Umbilical cord (tissue), 2 donors: ENCODE results near the gene ATP23. TPM values are rescaled to one million over a fixed set of nuclear protein-coding genes. Genes with fewer than 3 reads are reported as not detected.
A peak's percentile ranks its signal among the peaks of the same experiment; 100 is the strongest.

ENCODE experiments used
- DNase-seq: peaks from one replicate; pipeline ENCODE4 v3.0.0-alpha.2; 2015; ENCODE audit warnings: low spot score
- total RNA-seq: library from RNA; depleted of rRNA; stranded (reverse); fragments of >200 nt; gene quantifications from one replicate; pipeline ENCODE4 v1.2.3, GENCODE V29; 2014; ENCODE audit warnings: low replicate concordance; ENCODE audit not compliant: insufficient read depth

ATP23 gene
- total RNA-seq, 1 donor from 2014 or later = 36.1 TPM

GRCh38 chr12:57983146-57983857, 41.9 kb downstream of the ATP23 start:
- DNase-seq = peak; percentile 61

- DNase-seq = no peak
These were observed 42.6 kb downstream of the ATP23 start for GRCh38 chr12:57983858-57984505.

GRCh38 chr12:57984629-57985151, 43.3 kb downstream of the ATP23 start:
- DNase-seq = no peak

- no peak for DNase-seq
These were observed 44.3 kb downstream of the ATP23 start for GRCh38 chr12:57985685-57986084.

GRCh38 chr12:57989838-57990237, 48.5 kb downstream of the ATP23 start:
- DNase-seq = no peak

GRCh38 chr12:57990241-57990883, 49.0 kb downstream of the ATP23 start:
- no peak for DNase-seq

- no peak for DNase-seq
These were observed 50.6 kb downstream of the ATP23 start for GRCh38 chr12:57992001-57992400.

GRCh38 chr12:57993030-57993429, 51.7 kb downstream of the ATP23 start:
- no peak for DNase-seq

GRCh38 chr12:57993834-57994233, 52.5 kb downstream of the ATP23 start:
- DNase-seq = no peak

GRCh38 chr12:57996520-57996919, 55.2 kb downstream of the ATP23 start:
- DNase-seq = no peak

GRCh38 chr12:57998251-57998650, 56.9 kb downstream of the ATP23 start:
- DNase-seq = no peak

- DNase-seq = no peak
These were observed 59.1 kb downstream of the ATP23 start for GRCh38 chr12:58000499-58000898.

- no peak for DNase-seq
These were observed 66.5 kb downstream of the ATP23 start for GRCh38 chr12:58007875-58008274.

GRCh38 chr12:58008634-58009033, 67.3 kb downstream of the ATP23 start:
- DNase-seq = no peak

Other genes starting within 250 kb of the ATP23 start
- 150 TPM for gene OS9, start 247.4 kb upstream of the ATP23 start, total RNA-seq
- gene AGAP2, start 202.8 kb upstream of the ATP23 start, total RNA-seq = 1.4 TPM
- 50.1 TPM for gene TSPAN31, start 196.5 kb upstream of the ATP23 start, total RNA-seq
- 62.1 TPM for gene CDK4, start 189.3 kb upstream of the ATP23 start, total RNA-seq
- 7.7 TPM for gene MARCHF9, start 186.5 kb upstream of the ATP23 start, total RNA-seq
- not detected for gene CYP27B1, start 174.5 kb upstream of the ATP23 start, total RNA-seq
- not detected for gene METTL1, start 169.5 kb upstream of the ATP23 start, total RNA-seq
- gene EEF1AKMT3, start 169.0 kb upstream of the ATP23 start, total RNA-seq = 1.4 TPM
- gene TSFM, start 158.8 kb upstream of the ATP23 start, total RNA-seq = 7.0 TPM
- 7.0 TPM for gene AVIL, start 122.8 kb upstream of the ATP23 start, total RNA-seq
- 68.4 TPM for gene CTDSP2, start 94.8 kb upstream of the ATP23 start, total RNA-seq